ENCODE data around the gene SDK1. TPM values are rescaled to one million over a fixed set of nuclear protein-coding genes. Genes with fewer than 3 reads are reported as not detected.

Gene SDK1
- total and polyA plus RNA-seq, 2 experiments from 2014 or later, result not detected

- Histone ChIP-seq H3K9ac (no peak overlapping the region), H3K9me2 (ENCODE audit: insufficient read depth) (no peaks in the 10 kb centered on the region), H3K4me2 (ENCODE audit: unreplicated experiment) (no peak overlapping the region), H3F3A (ENCODE audit: insufficient read depth) (no peaks in the 10 kb centered on the region), H3K4me1 (ENCODE audit: insufficient read depth) (no peaks in the 10 kb centered on the region), H2AFZ (no peak overlapping the region), H3K79me2 (ENCODE audit: insufficient read depth) (no peaks in the 10 kb centered on the region), H3K27me3 (replicated peaks; ENCODE audit: insufficient read depth) (no peaks in the 10 kb centered on the region), H3K9me3 (ENCODE audit: low read depth) (no peaks in the 10 kb centered on the region), H4K20me1 (ENCODE audit: insufficient read depth) (no peaks in the 10 kb centered on the region), H3K4me3 (no peak overlapping the region), H3K36me3 (ENCODE audit: low read depth) (no peaks in the 10 kb centered on the region), H3K27ac (no peak overlapping the region)
- in situ Hi-C loops (cut with MboI), result no loop called here
- no peak for DNase-seq
- WGBS, 2 experiments (ENCODE audit: low coverage in 1 of 2, low lambda C conversion rate in 2 of 2, missing lambda C conversion rate in 2 of 2), result 21 to 26% methylated on average over 2 of the region's 2 CpGs
- TF ChIP-seq EZH2 (IDR thresholded peaks at IDR 0.05; ENCODE audit: insufficient read depth, poor library complexity, severe bottlenecking) (no peak), EZH2phosphoT487 (IDR thresholded peaks at IDR 0.05; ENCODE audit: insufficient read depth, low read depth) (no peak)
Observed at GRCh38 chr7:3589752-3590151, 288.7 kb downstream of the SDK1 start.

GRCh38 chr7:3591219-3591618 is 290.2 kb downstream of the SDK1 start:
- H3K27ac ChIP-seq, result no peak overlapping the region
- H3K79me2 ChIP-seq (ENCODE audit: insufficient read depth), result no peaks in the 10 kb centered on the region
- no peaks in the 10 kb centered on the region for H4K20me1 ChIP-seq (ENCODE audit: insufficient read depth)
- H3K9ac ChIP-seq, result no peak overlapping the region
- H2AFZ ChIP-seq, result no peak overlapping the region
- H3K4me3 ChIP-seq, result no peak overlapping the region
- H3K9me3 ChIP-seq (ENCODE audit: low read depth), result no peaks in the 10 kb centered on the region
- no peak for DNase-seq
- no peak for TF ChIP-seq EZH2 (IDR thresholded peaks at IDR 0.05; ENCODE audit: insufficient read depth, poor library complexity, severe bottlenecking)
- no peak for TF ChIP-seq EZH2phosphoT487 (IDR thresholded peaks at IDR 0.05; ENCODE audit: insufficient read depth, low read depth)
- no peaks in the 10 kb centered on the region for H3K9me2 ChIP-seq (ENCODE audit: insufficient read depth)
- H3K4me1 ChIP-seq (ENCODE audit: insufficient read depth), result no peaks in the 10 kb centered on the region
- in situ Hi-C loops (cut with MboI), result no loop called here
- H3K4me2 ChIP-seq (ENCODE audit: unreplicated experiment), result no peak overlapping the region
- no peaks in the 10 kb centered on the region for H3F3A ChIP-seq (ENCODE audit: insufficient read depth)
- WGBS, 2 experiments (ENCODE audit: low coverage in 1 of 2, low lambda C conversion rate in 2 of 2, missing lambda C conversion rate in 2 of 2), result 31% methylated on average over 4 of the region's 4 CpGs
- H3K36me3 ChIP-seq (ENCODE audit: low read depth), result no peaks in the 10 kb centered on the region
- no peaks in the 10 kb centered on the region for H3K27me3 ChIP-seq (replicated peaks; ENCODE audit: insufficient read depth)

DNA sequence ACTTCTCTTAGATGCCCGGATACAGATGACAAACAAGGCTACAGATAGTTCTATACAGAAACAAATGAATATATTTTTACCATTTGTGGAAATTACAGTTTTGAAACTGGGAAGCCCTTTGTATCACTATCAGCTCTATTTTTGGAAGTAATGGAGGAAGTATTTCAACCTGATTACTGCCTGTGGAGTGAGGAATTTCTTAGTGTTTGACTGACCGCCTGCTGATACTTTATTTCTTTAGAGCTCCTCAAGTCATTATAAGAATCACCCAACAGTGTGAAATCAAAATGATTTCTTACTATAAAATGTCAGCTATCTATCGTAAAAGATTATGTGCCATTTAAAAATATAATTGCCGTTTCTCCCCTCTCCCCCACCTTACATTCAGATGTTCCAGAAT is 290.9 kb downstream of the SDK1 start:
- Histone ChIP-seq H3K9ac (no peak overlapping the region), H3K27me3 (replicated peaks; ENCODE audit: insufficient read depth) (no peaks in the 10 kb centered on the region), H4K20me1 (ENCODE audit: insufficient read depth) (no peaks in the 10 kb centered on the region), H3K9me3 (ENCODE audit: low read depth) (no peaks in the 10 kb centered on the region), H3K4me1 (ENCODE audit: insufficient read depth) (no peaks in the 10 kb centered on the region), H3K79me2 (ENCODE audit: insufficient read depth) (no peaks in the 10 kb centered on the region), H2AFZ (no peak overlapping the region), H3K4me2 (ENCODE audit: unreplicated experiment) (no peak overlapping the region), H3K36me3 (ENCODE audit: low read depth) (no peaks in the 10 kb centered on the region), H3K9me2 (ENCODE audit: insufficient read depth) (no peaks in the 10 kb centered on the region), H3K4me3 (no peak overlapping the region), H3K27ac (no peak overlapping the region), H3F3A (ENCODE audit: insufficient read depth) (no peaks in the 10 kb centered on the region)
- in situ Hi-C loops (cut with MboI), result no loop called here
- TF ChIP-seq EZH2phosphoT487 (IDR thresholded peaks at IDR 0.05; ENCODE audit: insufficient read depth, low read depth), result no peak
- TF ChIP-seq EZH2 (IDR thresholded peaks at IDR 0.05; ENCODE audit: insufficient read depth, poor library complexity, severe bottlenecking), result no peak
- WGBS, 2 experiments (ENCODE audit: low coverage in 1 of 2, low lambda C conversion rate in 2 of 2, missing lambda C conversion rate in 2 of 2), result 68% methylated on average over 4 of the region's 4 CpGs
- no peak for DNase-seq

DNA sequence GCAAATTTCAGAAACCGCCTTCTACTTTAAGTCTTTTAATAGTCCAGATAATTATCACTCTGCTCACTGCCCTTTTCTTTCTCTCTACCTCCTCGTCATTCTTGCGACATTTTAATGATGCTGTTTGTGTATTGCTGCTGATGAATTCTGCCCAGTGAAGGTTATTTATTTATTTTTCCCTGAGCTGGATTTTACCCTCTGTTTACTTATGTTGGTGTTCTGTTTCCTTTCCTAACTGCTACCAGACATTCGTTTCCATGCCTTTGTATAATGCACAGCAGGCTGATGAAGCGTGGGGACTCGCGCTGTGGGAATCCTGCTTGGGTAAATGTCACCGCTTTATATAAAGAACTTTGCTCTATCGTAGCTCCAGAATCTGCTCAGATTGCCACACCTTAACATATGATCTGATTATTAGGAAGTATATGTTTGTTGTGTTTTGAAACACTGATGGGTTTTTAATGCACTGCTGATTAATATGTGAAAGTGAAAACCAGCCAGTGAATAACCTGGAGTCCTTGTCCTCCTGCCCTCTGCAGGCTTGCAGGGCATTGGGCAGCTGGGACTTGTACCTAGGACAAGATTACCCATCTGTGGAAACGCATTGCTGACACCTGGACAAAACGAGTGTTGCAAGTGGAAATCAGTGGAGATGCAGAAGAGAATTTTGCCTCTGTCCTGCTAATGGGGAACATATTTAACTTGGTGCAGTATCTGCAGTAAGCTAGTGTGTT is 291.5 kb downstream of the SDK1 start:
- H3K4me2 ChIP-seq (ENCODE audit: unreplicated experiment), result no peak overlapping the region
- no peaks in the 10 kb centered on the region for H3K79me2 ChIP-seq (ENCODE audit: insufficient read depth)
- no peaks in the 10 kb centered on the region for H3F3A ChIP-seq (ENCODE audit: insufficient read depth)
- no peak for DNase-seq
- no peak overlapping the region for H3K9ac ChIP-seq
- WGBS, 2 experiments (ENCODE audit: low coverage in 1 of 2, low lambda C conversion rate in 2 of 2, missing lambda C conversion rate in 2 of 2), result 46 to 50% methylated on average over 11 of the region's 11 CpGs
- H3K4me1 ChIP-seq (ENCODE audit: insufficient read depth), result no peaks in the 10 kb centered on the region
- no peak overlapping the region for H3K4me3 ChIP-seq
- no peaks in the 10 kb centered on the region for H3K9me3 ChIP-seq (ENCODE audit: low read depth)
- in situ Hi-C loops (cut with MboI), result no loop called here
- no peak overlapping the region for H2AFZ ChIP-seq
- no peaks in the 10 kb centered on the region for H3K36me3 ChIP-seq (ENCODE audit: low read depth)
- TF ChIP-seq EZH2phosphoT487 (IDR thresholded peaks at IDR 0.05; ENCODE audit: insufficient read depth, low read depth), result no peak
- no peaks in the 10 kb centered on the region for H4K20me1 ChIP-seq (ENCODE audit: insufficient read depth)
- no peaks in the 10 kb centered on the region for H3K27me3 ChIP-seq (replicated peaks; ENCODE audit: insufficient read depth)
- no peaks in the 10 kb centered on the region for H3K9me2 ChIP-seq (ENCODE audit: insufficient read depth)
- no peak overlapping the region for H3K27ac ChIP-seq

Measured in GM23248 (cell line).